Keratinocyte (primary cell): Measurements from ENCODE around the gene ITGB3. TPM values are rescaled to one million over a fixed set of nuclear protein-coding genes. Genes with fewer than 3 reads are reported as not detected.

Experiments
- DNase-seq: peaks from one replicate; pipeline ENCODE4 v3.0.0-alpha.2; 2011; ENCODE audit warnings: low read depth, missing footprints, low spot score
- FAIRE-seq: peaks from 2 replicates; lab custom pipeline; 2011; peaks lifted over from hg19 to GRCh38; lab: Jason Lieb, UNC
- H2AFZ ChIP-seq: 2 replicates; pipeline ENCODE4 v1.6.0; 2012; ENCODE audit warnings: low read length, control low read depth, inconsistent platforms; ENCODE audit not compliant: control insufficient read depth
- H3K27ac ChIP-seq: 2 replicates; pipeline ENCODE4 v1.5.1; 2011; ENCODE audit warnings: low read length; ENCODE audit not compliant: control insufficient read depth, insufficient read depth
- H3K27me3 ChIP-seq: 3 replicates; pipeline ENCODE4 v1.6.0; 2011; ENCODE audit warnings: low read length; ENCODE audit not compliant: control insufficient read depth, insufficient read depth; ENCODE audit errors: extremely low read depth
- H3K36me3 ChIP-seq, 2 experiments: 2 replicates in 1 of 2; 3 replicates in 1 of 2; pipeline ENCODE4 v1.5.1; 2011; ENCODE audit warnings: low read length in 2 of 2, mild to moderate bottlenecking in 1 of 2; ENCODE audit not compliant: control insufficient read depth in 2 of 2, insufficient read depth in 2 of 2; ENCODE audit errors: extremely low read depth in 1 of 2
- H3K4me1 ChIP-seq: 3 replicates; pipeline ENCODE4 v1.5.1; 2011; ENCODE audit warnings: low read length; ENCODE audit not compliant: control insufficient read depth, insufficient read depth; ENCODE audit errors: extremely low read depth
- H3K4me2 ChIP-seq: 3 replicates; pipeline ENCODE4 v1.6.0; 2011; ENCODE audit warnings: low read depth, low read length; ENCODE audit not compliant: control insufficient read depth, insufficient read depth; ENCODE audit errors: extremely low read depth
- H3K4me3 ChIP-seq, 3 experiments: fragments of 200-600 bp in 1 of 3; sonication (generic) in 1 of 3; 2 replicates in 2 of 3; 3 replicates in 1 of 3; pipeline ENCODE4 v1.5.1; 2011 to 2016; ENCODE audit warnings: low read length in 3 of 3, mild to moderate bottlenecking in 3 of 3, control low read depth in 2 of 3, inconsistent platforms in 1 of 3, low read depth in 1 of 3, mixed read lengths in 1 of 3, mixed run types in 1 of 3, moderate library complexity in 1 of 3; ENCODE audit not compliant: control insufficient read depth in 2 of 3, insufficient read depth in 2 of 3; ENCODE audit errors: extremely low read depth in 1 of 3
- H3K79me2 ChIP-seq: 2 replicates; pipeline ENCODE4 v1.6.0; 2012; ENCODE audit warnings: low read length; ENCODE audit not compliant: control insufficient read depth, insufficient read depth
- H3K9ac ChIP-seq: 3 replicates; pipeline ENCODE4 v1.6.0; 2011; ENCODE audit warnings: low read length; ENCODE audit not compliant: control insufficient read depth, insufficient read depth; ENCODE audit errors: extremely low read depth
- H3K9me1 ChIP-seq: 3 replicates; pipeline ENCODE4 v1.6.0; 2011; ENCODE audit warnings: low read length; ENCODE audit not compliant: control insufficient read depth, insufficient read depth; ENCODE audit errors: extremely low read depth
- H3K9me3 ChIP-seq: 2 replicates; pipeline ENCODE4 v1.5.1; 2012; ENCODE audit warnings: low read depth, low read length; ENCODE audit not compliant: control insufficient read depth
- H4K20me1 ChIP-seq: 3 replicates; pipeline ENCODE4 v1.6.0; 2011; ENCODE audit warnings: low read length; ENCODE audit not compliant: control insufficient read depth, insufficient read depth; ENCODE audit errors: extremely low read depth
- EZH2 ChIP-seq: IDR thresholded peaks from one replicate; pipeline ENCODE4 v1.6.1; 2012; ENCODE audit warnings: inconsistent platforms, mild to moderate bottlenecking, low read length, moderate library complexity
- dilution Hi-C: fragments of 300-500 bp; cut with MboI; formaldehyde crosslinking; loops from one replicate; pipeline ENCODE4 v1.7.0; 2020; ENCODE audit warnings: low sequenced_read_pairs; ENCODE audit not compliant: extremely low pct_ligation_motif_present
- polyA plus RNA-seq, 5 experiments: library from polyadenylated mRNA; depleted of rRNA in 3 of 5; stranded (reverse) in 3 of 5; stranded (forward) in 1 of 5; unstranded in 1 of 5; fragments of >200 nt; gene quantifications; 1 replicate in 1 of 5; 2 replicates in 3 of 5; 3 replicates in 1 of 5; pipeline versions ENCODE4 v1.2.1 to v1.2.3, GENCODE V29; 2011 to 2012; ENCODE audit warnings: missing spikeins in 2 of 5, low read depth in 1 of 5, low replicate concordance in 1 of 5
- TF ChIP-seq, protein P1 (sequence below), 3 experiments: IDR thresholded peaks in 1 of 3; conservative IDR thresholded peaks in 1 of 3; optimal IDR thresholded peaks in 1 of 3; 2 replicates in 2 of 3; 3 replicates in 1 of 3; pipeline versions ENCODE3 to v1.5.1; 2011; ENCODE audit warnings: low read length in 3 of 3, mild to moderate bottlenecking in 3 of 3, moderate library complexity in 2 of 3, control low read depth in 1 of 3, inconsistent platforms in 1 of 3; ENCODE audit not compliant: insufficient read depth in 2 of 3; ENCODE audit errors: extremely low read depth in 1 of 3

The ITGB3 gene
- polyA plus RNA-seq, 1 donor (not counting 4 experiments of a cell fraction or from before 2014, with no cell fraction given): not detected

- Histone ChIP-seq H2AFZ (no peak overlapping the region), H3K79me2 (no peaks in the 10 kb centered on the region), H3K4me2 (peak overlapping the region; percentile 82), H4K20me1 (no peaks in the 10 kb centered on the region), H3K4me1 (peaks cover 12% of the 10 kb centered on the region), H3K9me1 (no peaks in the 10 kb centered on the region), H3K9ac (no peak overlapping the region), H3K36me3 (no peaks in the 10 kb centered on the region), H3K27ac (no peak overlapping the region), H3K27me3 (peaks cover 65% of the 10 kb centered on the region), H3K4me3 (peak overlapping the region; percentile 40 to 57 (median 57)), H3K9me3 (no peaks in the 10 kb centered on the region)
- dilution Hi-C loops: no loop called here
- DNase-seq (no peak), FAIRE-seq (no peak)
- TF ChIP-seq EZH2: no peak
- TF ChIP-seq, protein P1, sequence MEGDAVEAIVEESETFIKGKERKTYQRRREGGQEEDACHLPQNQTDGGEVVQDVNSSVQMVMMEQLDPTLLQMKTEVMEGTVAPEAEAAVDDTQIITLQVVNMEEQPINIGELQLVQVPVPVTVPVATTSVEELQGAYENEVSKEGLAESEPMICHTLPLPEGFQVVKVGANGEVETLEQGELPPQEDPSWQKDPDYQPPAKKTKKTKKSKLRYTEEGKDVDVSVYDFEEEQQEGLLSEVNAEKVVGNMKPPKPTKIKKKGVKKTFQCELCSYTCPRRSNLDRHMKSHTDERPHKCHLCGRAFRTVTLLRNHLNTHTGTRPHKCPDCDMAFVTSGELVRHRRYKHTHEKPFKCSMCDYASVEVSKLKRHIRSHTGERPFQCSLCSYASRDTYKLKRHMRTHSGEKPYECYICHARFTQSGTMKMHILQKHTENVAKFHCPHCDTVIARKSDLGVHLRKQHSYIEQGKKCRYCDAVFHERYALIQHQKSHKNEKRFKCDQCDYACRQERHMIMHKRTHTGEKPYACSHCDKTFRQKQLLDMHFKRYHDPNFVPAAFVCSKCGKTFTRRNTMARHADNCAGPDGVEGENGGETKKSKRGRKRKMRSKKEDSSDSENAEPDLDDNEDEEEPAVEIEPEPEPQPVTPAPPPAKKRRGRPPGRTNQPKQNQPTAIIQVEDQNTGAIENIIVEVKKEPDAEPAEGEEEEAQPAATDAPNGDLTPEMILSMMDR (optimal IDR thresholded peaks at IDR 0.05 in 1 of 3, IDR thresholded peaks at IDR 0.05 in 1 of 3, conservative IDR thresholded peaks at IDR 0.05 in 1 of 3; ENCODE audit: extremely low read depth in 1 of 3, insufficient read depth in 2 of 3, low read length in 3 of 3): no peak
Measured at GRCh38 chr17:47254403-47254943, 846 bp downstream of the ITGB3 start.

DNA sequence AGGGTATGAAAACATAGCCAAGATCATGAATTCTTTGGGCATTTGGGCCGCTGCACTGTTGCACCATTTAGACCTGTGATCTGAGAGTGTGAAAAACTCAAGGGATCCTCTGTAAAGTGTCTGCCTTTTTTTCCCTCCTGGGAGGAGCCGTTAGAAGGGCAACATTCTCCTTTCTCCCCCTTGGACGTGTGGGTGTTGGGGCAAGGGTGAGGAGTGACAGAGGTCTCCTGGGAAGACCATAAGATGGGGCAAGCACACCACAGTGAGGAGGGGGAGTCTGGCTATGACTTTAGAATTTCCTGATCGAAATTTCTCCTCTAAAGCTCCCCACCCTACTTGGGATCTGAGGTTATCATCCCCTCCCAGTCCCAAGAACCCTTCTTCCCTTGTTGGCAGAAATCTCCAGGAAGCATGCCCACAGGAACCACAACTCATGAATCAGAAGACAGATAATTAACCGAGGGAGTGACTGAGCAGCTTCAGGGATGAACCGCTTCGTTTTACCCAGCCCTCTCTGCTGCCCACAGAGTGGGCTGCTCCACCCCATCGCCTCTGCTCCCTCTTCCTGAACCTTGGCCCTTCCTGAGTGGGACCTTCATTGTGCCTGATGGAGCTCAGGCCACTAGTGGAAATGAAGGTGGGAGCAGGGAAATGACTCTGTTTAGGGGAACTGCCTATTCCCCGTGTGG, 4.2 kb downstream of the ITGB3 start:
- no peak overlapping the region for H3K4me3 ChIP-seq

More for the DNA sequence above, 4.2 kb downstream of the ITGB3 start:
- Histone ChIP-seq H3K9me1 (no peaks in the 10 kb centered on the region), H2AFZ (no peak overlapping the region), H3K9ac (no peak overlapping the region), H3K27ac (no peak overlapping the region), H3K4me1 (peaks cover 12% of the 10 kb centered on the region), H3K79me2 (no peaks in the 10 kb centered on the region), H4K20me1 (no peaks in the 10 kb centered on the region), H3K4me2 (peak overlapping the region; percentile 39), H3K9me3 (no peaks in the 10 kb centered on the region), H3K36me3 (no peaks in the 10 kb centered on the region), H3K27me3 (peaks cover 80% of the 10 kb centered on the region)
- TF ChIP-seq, protein P1 (optimal IDR thresholded peaks at IDR 0.05 in 1 of 3, IDR thresholded peaks at IDR 0.05 in 1 of 3, conservative IDR thresholded peaks at IDR 0.05 in 1 of 3; ENCODE audit: extremely low read depth in 1 of 3, insufficient read depth in 2 of 3, low read length in 3 of 3): no peak
- TF ChIP-seq EZH2: no peak
- peak; percentile 90 for FAIRE-seq
- dilution Hi-C loops: no loop called here
- no peak for DNase-seq
